Stimulated activated CD4-positive, alpha-beta T cell treated with anti-CD3 and anti-CD28 coated beads, Interleukin-2, amount 100 ng/mL, for 24 hours (primary cell): ENCODE results near the gene BOC.
A peak's percentile ranks its signal among the peaks of the same experiment; 100 is the strongest.

Experiments
- DNase-seq, 2 donors: peaks; one replicate each; pipeline ENCODE4 v3.0.0-alpha.2; 2020

Gene BOC

GRCh38 chr3:113271189-113271588, 59.8 kb downstream of the BOC start:
- no peak for DNase-seq

- no peak for DNase-seq
Observed at GRCh38 chr3:113271594-113272384, 60.4 kb downstream of the BOC start.

- no peak for DNase-seq
Observed at GRCh38 chr3:113272385-113272779, 61.0 kb downstream of the BOC start.

DNA sequence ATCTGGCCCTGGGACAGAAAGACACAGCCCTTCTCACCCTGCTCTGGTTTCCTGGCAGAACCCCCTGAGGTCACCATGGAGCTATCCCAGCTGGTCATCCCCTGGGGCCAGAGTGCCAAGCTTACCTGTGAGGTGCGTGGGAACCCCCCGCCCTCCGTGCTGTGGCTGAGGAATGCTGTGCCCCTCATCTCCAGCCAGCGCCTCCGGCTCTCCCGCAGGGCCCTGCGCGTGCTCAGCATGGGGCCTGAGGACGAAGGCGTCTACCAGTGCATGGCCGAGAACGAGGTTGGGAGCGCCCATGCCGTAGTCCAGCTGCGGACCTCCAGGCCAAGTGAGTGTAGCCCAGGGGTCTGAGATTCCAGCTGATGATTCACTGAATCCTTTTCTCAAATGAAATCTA, 61.7 kb downstream of the BOC start:
- no peak for DNase-seq

GRCh38 chr3:113273604-113274378, 62.4 kb downstream of the BOC start:
- no peak for DNase-seq

DNA sequence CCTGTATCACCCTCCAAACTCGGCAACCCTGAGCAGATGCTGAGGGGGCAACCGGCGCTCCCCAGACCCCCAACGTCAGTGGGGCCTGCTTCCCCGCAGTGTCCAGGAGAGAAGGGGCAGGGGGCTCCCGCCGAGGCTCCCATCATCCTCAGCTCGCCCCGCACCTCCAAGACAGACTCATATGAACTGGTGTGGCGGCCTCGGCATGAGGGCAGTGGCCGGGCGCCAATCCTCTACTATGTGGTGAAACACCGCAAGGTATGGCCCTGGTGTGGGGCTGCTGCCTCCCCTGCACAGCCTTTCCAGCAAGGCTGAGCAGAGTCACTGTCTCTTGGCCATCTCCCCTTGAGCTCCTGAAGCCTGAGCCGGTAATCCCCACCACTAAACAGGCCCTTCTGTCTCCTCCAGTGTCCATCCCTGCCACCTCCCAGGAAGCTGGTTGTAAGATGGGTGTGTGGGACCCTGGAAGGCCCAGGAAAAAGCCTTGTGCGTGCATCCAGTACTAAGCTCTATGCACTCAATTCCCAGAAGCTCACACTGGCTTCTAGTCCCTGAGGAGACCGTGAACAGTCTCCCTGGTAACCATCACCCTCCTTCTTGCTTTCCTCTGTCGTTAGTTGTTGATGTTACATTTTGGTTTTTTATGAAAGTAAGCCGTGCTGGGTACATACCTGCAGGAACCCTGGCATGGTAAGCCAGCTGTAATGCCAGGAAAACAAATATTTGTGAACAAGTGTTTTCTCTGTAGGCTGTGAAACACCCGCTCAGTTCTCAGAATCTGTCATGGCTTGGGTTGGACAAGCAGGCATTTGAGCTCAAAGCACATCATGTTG, 63.3 kb downstream of the BOC start:
- no peak for DNase-seq

- DNase-seq, result no peak
Observed at GRCh38 chr3:113275258-113275556, 63.9 kb downstream of the BOC start.

GRCh38 chr3:113275583-113275928, 64.2 kb downstream of the BOC start:
- DNase-seq, result no peak

GRCh38 chr3:113275929-113276750, 64.8 kb downstream of the BOC start:
- DNase-seq, result no peak

DNA sequence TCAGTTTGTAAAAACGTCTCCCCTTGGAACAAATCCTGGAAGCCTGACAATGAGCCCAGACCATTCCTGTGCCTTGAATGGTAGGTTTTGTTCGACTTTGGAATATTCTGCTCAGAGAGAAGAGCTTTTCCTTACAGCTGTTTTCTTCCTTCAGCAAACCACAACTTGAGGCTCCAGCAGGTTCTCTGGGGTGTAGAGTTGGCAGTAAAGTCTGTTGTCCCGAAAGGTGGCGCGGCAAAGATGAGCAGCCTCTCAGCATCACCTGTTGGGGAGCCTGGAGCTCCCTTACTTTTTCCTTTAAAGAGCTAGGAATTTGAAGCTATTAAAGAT, 65.4 kb downstream of the BOC start:
- DNase-seq, result no peak

DNA sequence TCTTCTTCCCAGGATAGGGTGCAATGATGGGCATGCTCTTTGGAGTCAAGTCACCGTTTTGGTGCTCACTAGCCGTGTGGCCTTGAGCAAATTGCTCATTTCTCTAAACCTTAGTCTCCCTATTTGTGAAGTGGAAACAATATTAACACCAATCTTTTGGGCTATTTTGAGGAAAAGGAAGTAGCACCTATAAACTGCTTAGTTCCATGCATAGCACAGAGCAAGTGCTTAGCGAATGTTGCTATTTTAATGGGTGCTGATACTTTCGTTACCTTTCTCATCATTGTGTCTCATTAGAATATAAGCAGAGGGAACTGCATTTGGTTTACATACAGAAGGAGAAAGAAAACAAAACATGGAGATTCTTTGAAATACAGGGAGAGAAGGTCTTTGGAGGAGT, 66.1 kb downstream of the BOC start:
- no peak for DNase-seq

- DNase-seq, result no peak
Observed at GRCh38 chr3:113277941-113278598, 66.7 kb downstream of the BOC start.

DNA sequence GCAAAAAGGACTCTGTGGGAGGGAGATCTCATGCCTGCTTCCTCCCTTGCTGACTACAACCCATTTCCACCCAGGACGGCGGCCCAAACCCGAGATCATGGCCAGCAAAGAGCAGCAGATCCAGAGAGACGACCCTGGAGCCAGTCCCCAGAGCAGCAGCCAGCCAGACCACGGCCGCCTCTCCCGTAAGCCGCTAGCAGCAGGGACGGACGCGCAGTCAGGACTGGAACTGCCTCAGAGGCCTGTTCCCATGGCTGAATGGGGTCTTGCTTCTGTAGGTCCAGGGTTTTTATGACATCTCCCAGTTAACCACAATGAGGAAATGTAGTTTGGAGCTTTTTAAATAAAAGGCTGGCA, 67.2 kb downstream of the BOC start:
- DNase-seq, result no peak

DNA sequence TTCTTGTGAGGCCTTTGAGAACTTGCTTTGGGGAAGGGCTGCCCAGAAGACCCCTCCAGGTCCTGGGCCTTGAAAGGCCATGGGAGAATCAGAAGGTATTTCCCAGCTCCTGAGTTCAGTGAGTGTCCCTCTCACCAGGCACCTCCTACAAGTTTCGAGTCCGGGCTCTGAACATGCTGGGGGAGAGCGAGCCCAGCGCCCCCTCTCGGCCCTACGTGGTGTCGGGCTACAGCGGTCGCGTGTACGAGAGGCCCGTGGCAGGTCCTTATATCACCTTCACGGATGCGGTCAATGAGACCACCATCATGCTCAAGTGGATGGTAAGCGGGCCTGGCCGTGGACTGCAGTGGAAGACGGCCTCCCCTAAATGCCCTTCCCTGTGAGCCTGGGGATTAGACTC, 68.3 kb downstream of the BOC start:
- DNase-seq, result no peak

DNA sequence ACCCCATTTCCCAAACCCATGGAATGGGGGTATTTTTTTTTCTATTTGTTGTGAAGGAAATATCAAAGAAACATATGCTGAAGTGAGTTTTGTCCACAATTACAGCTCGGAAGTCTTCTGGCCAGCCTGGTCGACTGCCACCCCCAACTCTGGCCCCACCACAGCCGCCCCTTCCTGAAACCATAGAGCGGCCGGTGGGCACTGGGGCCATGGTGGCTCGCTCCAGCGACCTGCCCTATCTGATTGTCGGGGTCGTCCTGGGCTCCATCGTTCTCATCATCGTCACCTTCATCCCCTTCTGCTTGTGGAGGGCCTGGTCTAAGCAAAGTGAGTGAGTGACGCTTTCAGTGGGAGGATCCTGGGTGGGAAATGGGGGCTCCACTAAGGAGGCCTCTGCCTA, 71.9 kb downstream of the BOC start:
- DNase-seq, result no peak

DNA sequence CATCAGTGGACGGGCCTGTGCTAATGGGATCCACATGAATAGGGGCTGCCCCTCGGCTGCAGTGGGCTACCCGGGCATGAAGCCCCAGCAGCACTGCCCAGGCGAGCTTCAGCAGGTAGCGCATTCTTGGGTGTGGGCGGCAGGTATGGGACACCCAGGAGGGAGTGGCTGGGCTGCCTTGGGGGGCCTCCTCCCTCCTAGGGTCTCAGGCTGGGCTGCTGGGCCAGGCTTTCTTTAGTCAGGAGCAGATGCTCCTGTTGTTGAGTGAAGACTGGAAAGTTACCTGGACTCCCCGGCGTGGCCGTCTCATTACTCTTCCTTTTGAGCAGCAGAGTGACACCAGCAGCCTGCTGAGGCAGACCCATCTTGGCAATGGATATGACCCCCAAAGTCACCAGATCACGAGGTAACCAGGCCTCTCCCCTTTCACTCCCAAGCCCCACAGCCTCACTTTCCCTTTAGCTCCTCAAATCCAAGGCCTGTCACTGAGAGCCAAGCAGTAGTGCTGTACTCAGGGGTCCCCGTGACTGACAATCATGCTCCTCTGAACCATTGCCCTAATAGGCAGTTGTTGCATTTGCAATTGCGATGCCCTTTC, 73.2 kb downstream of the BOC start:
- DNase-seq, result no peak

- no peak for DNase-seq
Observed at GRCh38 chr3:113285226-113285625, 73.9 kb downstream of the BOC start.

DNA sequence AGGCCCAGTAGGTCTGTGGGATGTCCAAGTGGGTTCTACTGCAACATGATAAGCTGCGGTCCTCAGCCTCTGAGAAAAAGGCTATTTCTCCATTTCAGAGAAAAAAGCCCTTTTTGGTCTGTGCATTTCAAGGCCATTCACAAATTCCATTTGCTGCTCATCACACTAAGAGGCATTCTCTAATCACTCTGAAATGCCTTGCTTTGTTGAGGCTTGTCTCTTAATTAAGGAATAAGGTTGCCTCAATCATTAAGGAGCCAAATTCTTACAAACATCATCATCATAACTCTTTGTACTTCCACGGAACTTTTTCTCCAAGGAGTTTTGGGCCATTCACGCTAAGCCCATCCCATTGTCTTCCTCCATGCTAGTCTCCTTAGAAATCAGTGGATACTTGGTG, 74.4 kb downstream of the BOC start:
- no peak for DNase-seq

DNA sequence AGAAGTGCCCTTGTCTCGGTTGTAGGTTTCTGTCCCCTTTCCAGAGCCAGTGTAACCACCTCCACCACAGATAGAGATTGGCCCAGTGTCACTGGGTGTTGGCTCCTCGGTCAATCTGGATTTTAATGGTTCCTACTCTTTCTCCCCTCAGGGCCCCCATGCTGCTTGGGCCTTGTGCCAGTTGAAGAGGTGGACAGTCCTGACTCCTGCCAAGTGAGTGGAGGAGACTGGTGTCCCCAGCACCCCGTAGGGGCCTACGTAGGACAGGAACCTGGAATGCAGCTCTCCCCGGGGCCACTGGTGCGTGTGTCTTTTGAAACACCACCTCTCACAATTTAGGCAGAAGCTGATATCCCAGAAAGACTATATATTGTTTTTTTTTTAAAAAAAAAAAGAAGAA, 75.2 kb downstream of the BOC start:
- no peak for DNase-seq

GRCh38 chr3:113287111-113287802, 75.9 kb downstream of the BOC start:
- DNase-seq, result no peak

GRCh38 chr3:113287803-113288648, 76.7 kb downstream of the BOC start:
- DNase-seq, result peak; percentile 58 to 66
